Activated CD4-positive, alpha-beta T cell treated with anti-CD3 and anti-CD28 coated beads for 1 hour (primary cell): ENCODE data around the gene MMP17.
"Not testable (repeated sequence)": the region's sequence is repeated elsewhere in the genome, so short reads cannot be mapped to it uniquely, and the experiment has no call there.

ENCODE experiments used
- DNase-seq: peaks from one replicate; pipeline ENCODE4 v3.0.0-alpha.2; 2020

MMP17 gene

GRCh38 chr12:131867471-131867870 lies 39.3 kb downstream of the MMP17 start:
- no peak for DNase-seq

DNA sequence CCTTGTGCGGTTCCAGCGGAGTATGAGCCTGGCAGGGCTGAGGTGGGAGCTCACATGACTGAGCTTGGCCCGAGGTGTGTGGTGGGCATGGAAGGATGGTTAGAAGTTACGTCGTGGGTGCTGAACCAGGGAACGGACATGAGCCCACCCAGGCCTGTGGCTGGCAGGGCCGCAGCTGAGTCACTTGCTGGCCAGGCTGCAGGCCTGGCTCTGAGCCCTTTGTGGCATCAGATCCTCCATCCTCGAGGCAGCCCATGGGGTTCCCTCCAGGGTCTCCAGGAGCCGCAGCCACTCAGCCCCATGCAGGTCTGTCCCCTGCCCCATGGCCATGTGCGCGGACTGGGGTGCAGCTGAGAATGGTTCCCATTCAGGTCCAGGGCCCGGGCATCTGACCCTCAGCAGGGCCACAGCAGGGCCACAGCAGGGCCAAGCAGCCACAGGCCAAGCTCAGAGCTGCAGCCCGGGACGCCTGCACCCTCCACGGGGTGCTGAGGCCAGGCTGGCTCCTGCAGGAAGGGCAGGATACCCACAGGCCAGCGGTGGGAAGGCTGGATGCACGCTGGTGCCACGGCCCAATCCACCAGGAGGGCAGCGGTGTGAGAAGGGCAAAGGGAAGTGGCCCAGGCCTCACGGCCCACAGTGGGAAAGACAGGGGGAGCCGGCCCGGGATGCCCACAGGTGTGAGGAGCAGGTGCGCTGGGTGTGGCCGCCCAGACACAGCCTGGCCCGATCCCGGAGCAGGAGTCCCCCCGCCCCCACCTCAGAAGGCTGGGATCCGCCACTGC lies 39.9 kb downstream of the MMP17 start:
- DNase-seq: no peak

GRCh38 chr12:131869871-131870418 lies 41.8 kb downstream of the MMP17 start:
- no peak for DNase-seq

DNA sequence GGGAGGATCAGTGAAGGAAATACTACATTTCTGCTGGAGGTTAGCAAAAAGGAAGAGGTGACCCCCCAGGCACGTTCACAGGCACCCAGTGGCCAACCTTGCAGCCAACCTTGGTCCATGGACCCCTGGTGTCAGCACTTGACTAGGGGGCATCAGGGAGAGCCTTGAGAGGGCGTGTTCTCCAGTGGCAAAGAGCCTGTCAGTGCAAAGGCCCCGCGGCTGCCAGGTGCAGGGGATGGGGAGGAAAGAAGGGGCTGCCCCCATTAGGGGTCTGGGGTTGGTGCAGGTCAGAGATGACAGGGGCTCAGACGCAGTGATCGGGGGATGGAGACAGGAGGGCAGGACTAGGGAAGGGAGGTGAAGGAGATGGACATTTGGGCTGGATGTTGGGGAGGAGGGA lies 43.5 kb downstream of the MMP17 start:
- DNase-seq: no peak

DNA sequence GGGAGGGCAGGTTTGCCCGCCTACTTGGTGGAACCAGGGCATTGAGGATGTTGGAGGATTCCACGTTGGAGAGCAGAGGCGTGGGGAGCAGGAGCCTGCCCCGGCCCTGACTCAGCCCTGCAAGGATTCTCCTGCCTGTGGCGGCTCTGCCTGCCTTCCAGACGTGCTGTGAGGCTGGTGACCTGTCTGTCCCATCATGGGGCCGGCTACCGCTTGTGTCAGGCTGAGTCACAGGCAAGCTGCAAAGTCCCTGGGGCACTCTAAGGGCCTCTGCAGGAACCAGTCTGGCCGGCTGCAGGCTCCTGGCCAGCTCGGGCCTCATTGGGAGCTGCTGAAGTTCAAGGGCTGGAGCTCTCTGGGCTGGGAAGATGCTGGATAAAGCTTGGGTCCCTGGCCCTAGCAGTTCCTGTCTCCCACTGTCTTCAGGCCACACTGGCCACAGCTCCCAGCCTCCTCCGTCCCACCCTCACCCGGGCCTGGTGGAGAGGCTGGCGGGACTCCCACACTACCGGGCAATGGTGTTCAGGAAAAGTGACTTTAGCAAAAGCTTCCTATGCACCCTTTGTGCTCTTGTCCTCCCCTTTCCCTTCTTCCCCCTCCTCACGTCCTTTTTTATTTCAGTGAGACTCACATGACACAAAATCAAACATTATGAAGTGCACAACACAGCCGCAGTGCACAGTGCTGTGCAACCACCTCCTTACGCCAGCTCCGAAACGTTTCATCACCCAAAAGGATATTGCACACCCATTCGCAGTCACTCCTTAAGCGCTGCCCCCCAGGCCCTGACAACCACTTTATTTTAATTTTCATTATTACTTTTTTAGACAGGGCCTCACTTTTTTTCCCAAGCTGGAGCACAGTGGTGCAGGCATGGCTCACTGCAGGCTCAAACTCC lies 44.2 kb downstream of the MMP17 start:
- no peak for DNase-seq

GRCh38 chr12:131873293-131873692 lies 45.1 kb downstream of the MMP17 start:
- no peak for DNase-seq

GRCh38 chr12:131874972-131875371 lies 46.8 kb downstream of the MMP17 start:
- DNase-seq: not testable (repeated sequence)

DNA sequence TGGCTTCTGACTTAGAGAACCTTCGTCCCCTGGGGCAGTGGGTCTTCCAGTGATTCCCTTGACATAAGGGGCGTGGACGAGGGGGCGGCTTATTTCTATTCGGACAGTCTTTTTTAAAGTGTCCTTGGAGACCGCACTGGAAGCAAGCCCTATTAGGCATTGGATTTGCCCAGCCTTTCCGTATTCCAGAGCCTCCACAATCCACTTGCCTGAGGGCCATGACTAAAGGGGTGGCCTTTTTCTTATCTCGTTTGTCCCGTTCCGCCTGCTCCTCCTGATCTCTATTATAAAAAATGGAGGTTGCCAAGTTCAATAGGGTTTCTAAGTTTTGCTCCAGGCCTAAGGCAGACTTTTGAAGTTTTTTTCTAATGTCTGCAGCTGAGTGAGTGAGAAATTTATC lies 49.0 kb downstream of the MMP17 start:
- not testable (repeated sequence) for DNase-seq

DNA sequence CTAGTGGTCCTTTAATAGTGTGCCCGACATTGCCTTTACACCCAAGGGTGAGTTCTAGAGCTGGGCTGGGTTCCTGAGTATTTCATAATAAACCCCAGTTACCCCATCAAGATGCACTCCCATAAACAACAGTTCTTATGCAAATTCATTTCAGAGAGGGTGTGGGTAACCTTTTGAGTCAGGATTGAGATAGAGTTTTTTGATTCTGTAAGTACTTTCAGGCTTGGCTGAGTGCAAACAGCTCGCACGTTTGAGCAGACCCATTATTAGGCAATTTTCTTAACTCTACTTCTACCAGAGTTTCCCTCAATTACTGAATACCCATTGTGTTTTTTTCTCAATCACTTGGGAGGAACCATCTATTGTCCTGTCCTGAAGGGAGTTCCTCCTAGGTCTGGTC lies 50.2 kb downstream of the MMP17 start:
- not testable (repeated sequence) for DNase-seq

DNA sequence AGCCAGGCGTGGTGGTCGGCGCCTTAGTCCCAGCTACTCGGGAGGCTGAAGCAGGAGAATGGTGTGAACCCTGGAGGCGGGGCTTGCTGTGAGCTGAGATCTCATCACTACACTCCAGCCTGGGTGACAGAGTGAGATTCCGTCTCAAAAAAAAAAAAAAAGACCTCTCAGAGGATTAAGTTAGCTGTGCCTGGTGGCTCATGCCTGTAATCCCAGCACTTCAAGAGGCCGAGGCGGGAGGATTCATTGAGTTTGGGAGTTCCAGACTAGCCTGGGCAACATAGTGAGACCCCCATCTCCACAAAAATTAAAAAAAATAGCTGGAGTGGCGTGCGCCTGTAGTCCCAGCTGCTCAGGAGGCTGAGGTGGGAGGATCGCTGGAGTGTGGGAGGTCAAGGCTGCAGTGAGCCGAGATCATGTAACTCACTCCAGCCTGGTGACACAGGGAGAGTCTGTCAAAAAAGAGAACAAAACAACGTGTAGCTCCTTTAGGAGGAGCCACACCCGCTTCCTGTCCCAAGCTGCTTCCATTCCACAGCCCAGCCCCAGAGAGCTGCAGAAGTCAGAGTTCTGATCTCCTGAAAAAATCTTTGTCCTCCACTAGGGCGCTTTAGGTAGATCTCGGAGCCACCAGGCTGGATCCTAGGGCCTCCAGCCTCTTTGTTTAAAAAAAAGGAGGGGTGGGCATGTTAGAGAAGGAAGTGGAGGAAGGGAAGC lies 54.8 kb downstream of the MMP17 start:
- no peak for DNase-seq

- no peak for DNase-seq
Measured at GRCh38 chr12:131883521-131883900, 55.3 kb downstream of the MMP17 start.

DNA sequence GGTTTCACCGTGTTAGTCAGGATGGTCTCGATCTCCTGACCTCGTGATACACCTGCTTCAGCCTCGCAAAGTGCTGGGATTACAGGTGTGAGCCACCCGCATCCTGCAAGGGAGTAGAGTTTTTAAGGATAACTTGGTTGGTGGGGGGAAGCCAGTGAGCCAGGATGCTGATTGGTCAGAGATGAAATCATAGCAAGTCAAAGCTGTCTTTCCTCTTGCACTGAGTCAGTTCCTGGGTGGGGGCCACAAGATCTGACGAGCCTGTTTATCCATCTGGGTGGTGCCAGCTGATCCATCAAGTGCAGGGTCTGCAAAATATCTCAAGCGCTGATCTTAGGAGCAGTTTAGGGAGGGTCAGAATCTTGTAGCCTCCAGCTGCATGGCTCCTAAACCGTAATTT lies 56.9 kb downstream of the MMP17 start:
- not testable (repeated sequence) for DNase-seq

DNA sequence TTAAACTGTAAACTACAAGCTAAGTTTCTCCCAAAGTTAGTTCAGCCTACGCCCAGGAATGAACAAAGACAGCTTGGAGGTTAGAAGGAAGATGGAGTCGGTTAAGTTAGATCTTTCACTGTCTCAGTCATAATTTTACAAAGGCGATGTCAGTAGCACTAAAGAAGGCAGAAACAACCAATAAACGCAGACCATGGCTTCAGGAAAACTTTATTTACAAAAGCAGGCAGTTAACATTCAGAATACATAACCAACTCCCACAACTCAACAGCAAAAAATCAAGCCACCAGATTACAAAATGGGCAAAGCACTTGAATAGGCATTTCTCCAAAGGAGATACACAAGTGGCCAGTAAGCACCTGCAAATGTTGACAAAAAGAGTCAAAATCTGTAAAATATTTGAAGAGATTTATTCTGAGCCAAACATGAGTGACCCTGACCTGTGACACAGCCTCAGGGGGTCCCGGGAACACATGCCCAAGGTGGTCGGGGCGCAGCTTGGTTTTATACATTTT lies 57.4 kb downstream of the MMP17 start:
- no peak for DNase-seq

GRCh38 chr12:131891722-131892121 lies 63.5 kb downstream of the MMP17 start:
- not testable (repeated sequence) for DNase-seq

DNA sequence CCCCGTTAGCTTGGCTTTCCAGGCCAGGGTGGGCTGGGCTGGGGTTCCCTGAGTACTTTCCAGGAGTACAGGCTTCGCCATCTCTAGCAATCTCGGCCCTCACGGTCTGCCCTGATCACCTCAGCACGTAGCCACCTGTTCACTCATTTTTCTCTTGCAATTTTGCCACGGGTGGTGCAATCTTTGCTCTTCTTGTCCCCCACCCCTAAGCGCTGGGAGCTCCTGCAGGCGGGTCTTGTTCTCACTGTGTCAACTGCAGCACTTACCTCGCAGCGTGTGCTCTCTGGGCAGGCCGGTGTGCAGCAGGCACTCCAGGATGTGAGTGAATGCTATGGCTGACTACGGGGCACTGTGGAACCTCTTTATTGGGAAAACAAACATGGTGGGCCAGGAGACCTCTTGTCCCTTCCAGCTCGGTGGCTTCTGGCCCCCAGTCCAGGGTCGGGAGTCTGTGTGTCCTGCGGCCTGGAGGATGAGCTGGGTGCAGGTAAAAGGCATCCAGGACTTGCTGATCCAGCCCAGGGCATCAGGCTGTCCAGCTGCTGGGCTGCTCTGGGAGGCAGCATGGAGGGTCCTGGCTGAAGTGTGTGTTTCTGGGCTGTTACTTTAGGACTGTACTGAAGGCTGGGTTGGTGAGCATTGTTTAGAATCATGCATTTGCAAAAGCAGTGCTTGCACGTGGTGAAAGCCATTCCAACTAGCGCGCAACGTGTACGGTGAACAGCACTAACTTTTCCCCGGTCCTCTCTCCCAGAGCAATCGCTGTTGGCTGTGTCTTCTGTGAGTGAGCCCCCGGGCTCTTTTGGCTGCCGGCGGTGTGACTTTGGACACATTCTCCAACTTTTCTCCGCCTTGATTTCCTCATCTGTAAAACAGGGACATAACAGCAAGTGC lies 64.8 kb downstream of the MMP17 start:
- no peak for DNase-seq

GRCh38 chr12:131893605-131894312 lies 65.6 kb downstream of the MMP17 start:
- DNase-seq: no peak

DNA sequence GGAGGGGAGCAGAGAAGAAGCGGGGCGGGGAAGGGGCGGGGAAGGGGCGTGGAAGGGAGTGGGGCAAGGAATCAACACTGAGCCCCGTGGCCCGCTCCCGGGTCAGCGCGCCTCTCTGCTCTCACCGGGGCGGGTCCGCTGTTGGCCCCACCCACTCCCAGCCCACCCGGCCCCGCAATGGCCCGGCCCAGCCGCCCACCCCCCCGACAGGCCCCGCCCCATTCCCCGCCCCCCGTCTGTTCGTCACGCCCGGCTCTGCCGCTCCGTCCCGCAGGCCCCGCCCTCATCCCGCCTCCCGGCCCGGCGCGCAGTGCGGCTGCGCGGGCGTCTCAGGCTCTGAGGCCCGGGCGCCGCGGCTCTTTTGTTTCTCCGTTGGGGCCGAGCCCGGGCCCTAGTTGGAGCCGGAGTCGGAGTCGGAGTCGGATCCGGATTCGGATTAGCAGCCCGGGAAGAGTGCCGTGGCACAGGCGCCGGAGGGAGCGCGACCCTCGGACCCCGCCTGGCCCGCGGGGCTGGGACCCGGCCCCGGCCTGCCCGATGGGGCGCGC lies 66.2 kb downstream of the MMP17 start, which contains the start of gene ULK1:
Gene ULK1 (plus strand): TSS at position 310 of the 548 bp plus-strand sequence. CDS start 380 bp downstream, outside the sequence.
- DNase-seq: peak; percentile 89

GRCh38 chr12:131894981-131895639 lies 66.9 kb downstream of the MMP17 start:
- DNase-seq: no peak

DNA sequence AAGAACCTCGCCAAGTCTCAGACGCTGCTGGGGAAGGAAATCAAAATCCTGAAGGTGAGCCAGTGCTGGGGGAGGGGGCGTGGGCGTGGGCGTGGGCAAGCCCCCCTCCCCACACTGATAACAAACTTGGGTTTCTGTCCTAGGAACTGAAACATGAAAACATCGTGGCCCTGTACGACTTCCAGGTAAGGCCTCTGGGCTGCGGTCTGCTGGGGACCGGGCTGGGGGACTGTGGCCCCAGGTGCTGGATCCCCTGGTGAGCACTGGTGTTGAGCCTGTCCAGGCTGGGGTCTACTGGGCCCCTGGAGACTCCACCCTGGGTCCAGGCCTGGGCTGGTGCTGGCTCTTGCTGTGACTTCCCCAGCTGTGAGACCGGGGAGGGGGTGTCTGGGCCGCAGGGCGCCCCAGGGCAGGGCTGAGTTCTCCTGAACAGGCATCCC lies 67.5 kb downstream of the MMP17 start:
- no peak for DNase-seq
